ENCODE data around the gene BMP8B. TPM values are rescaled to one million over a fixed set of nuclear protein-coding genes. Genes with fewer than 3 reads are reported as not detected.

Gene BMP8B
- total RNA-seq, 1 donor from 2014 or later: 1.4 TPM

DNA sequence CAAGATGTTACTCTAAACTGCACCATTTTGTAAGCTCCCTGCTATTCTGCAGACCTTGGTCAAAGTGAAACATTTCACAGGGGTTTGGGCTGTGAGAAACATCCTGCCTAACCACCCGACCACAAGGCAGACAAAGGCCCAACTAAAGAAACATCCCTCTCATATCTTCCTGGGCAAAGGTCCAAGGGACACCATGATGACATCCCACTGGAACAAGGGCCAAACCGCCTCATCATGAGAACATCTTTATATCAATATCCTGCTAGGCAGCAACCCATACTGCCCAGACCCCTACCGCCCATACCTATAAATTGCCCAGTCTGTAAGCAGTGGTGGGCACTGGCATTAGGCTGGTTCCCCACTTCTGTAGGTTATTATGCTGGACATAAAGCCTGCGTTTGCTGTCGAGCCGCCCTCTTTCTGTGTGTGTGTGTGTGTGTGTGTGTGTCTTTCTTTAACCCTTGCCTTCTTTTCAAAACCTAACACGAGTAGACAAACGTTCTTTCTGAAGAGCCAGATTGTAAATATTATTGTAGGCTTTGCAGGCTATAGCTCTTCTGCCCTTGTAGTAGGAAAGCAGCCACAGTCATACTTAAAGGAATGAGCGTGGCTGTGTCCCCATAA lies 51.0 kb downstream of the BMP8B start:
- peaks cover 3% of the 10 kb centered on the region for H3K9me3 Mint-ChIP-seq
- CTCF ChIA-PET: interaction anchor here (0.6 kb wide), 1 partner anchor 794 kb away, joined by 3 read pairs; no protein-coding TSS in a partner anchor

GRCh38 chr1:39735731-39736130 lies 52.9 kb downstream of the BMP8B start:
- DNase-seq (no peak), ATAC-seq (ENCODE audit: low read depth) (no peak)
- Mint-ChIP-seq H3K27me3 (peaks cover 28% of the 10 kb centered on the region), H3K4me1 (peaks cover 23% of the 10 kb centered on the region), H3K36me3 (ENCODE audit: low read depth) (peaks cover 18% of the 10 kb centered on the region), H3K9me3 (peaks cover 3% of the 10 kb centered on the region), H3K27ac (no peak overlapping the region), H3K4me3 (no peak overlapping the region)
- ChIA-PET POLR2A (interaction anchor here (0.6 kb wide), 1 partner anchor 160 kb away, joined by 4 read pairs; no protein-coding TSS in a partner anchor), CTCF (no interaction called here)
- TF ChIP-seq, protein P1, sequence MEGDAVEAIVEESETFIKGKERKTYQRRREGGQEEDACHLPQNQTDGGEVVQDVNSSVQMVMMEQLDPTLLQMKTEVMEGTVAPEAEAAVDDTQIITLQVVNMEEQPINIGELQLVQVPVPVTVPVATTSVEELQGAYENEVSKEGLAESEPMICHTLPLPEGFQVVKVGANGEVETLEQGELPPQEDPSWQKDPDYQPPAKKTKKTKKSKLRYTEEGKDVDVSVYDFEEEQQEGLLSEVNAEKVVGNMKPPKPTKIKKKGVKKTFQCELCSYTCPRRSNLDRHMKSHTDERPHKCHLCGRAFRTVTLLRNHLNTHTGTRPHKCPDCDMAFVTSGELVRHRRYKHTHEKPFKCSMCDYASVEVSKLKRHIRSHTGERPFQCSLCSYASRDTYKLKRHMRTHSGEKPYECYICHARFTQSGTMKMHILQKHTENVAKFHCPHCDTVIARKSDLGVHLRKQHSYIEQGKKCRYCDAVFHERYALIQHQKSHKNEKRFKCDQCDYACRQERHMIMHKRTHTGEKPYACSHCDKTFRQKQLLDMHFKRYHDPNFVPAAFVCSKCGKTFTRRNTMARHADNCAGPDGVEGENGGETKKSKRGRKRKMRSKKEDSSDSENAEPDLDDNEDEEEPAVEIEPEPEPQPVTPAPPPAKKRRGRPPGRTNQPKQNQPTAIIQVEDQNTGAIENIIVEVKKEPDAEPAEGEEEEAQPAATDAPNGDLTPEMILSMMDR (IDR thresholded peaks at IDR 0.05): no peak
- intact Hi-C loops (cut with micrococcal nuclease): no loop called here

More for the DNA sequence above, 51.0 kb downstream of the BMP8B start:
- Mint-ChIP-seq H3K4me3 (no peak overlapping the region), H3K27ac (no peak overlapping the region), H3K27me3 (peaks cover 24% of the 10 kb centered on the region), H3K36me3 (ENCODE audit: low read depth) (peaks cover 34% of the 10 kb centered on the region), H3K4me1 (peaks cover 23% of the 10 kb centered on the region)
- DNase-seq (no peak), ATAC-seq (ENCODE audit: low read depth) (no peak)
- POLR2A ChIA-PET: interaction anchor here (1.2 to 2.0 kb wide), 5 partner anchors 10 to 162 kb away, joined by 3 to 12 read pairs (median 5); partner anchors contain the start of genes HPCAL4 and PABPC4
- TF ChIP-seq, protein P1 (IDR thresholded peaks at IDR 0.05): no peak
- intact Hi-C loops (cut with micrococcal nuclease): loop anchor here (1.0 kb wide), 1 partner anchor 62 kb away; no protein-coding TSS in a partner anchor

DNA sequence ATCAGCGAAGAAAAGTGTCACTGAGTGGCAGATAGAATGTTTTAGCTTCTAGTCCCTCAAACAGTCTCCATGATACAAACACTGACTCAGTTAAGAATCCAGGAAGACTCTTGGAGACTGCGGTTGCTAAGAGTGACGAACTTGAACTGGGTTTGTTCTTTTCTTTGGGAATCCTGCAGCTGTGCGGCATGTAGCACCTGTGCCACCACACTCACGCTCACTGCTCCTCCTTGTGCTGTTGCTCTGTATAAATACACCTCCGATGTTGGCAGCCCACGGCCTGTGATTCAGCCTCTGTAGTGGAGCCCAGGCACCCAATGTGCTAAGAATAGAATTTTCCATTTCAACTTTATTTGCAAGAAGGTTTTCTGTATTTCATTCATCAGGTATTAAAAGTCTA lies 55.5 kb downstream of the BMP8B start:
- no peaks in the 10 kb centered on the region for H3K9me3 Mint-ChIP-seq
- TF ChIP-seq, protein P1 (IDR thresholded peaks at IDR 0.05): no peak
- CTCF ChIA-PET: no interaction called here
- POLR2A ChIA-PET: no interaction called here
- H3K27ac Mint-ChIP-seq: no peak overlapping the region
- DNase-seq: no peak
- intact Hi-C loops (cut with micrococcal nuclease): no loop called here
- H3K4me3 Mint-ChIP-seq: no peak overlapping the region
- no peaks in the 10 kb centered on the region for H3K36me3 Mint-ChIP-seq (ENCODE audit: low read depth)
- peaks cover 48% of the 10 kb centered on the region for H3K27me3 Mint-ChIP-seq
- peaks cover 1% of the 10 kb centered on the region for H3K4me1 Mint-ChIP-seq
- ATAC-seq (ENCODE audit: low read depth): no peak

- intact Hi-C loops (cut with micrococcal nuclease): no loop called here
Observed at GRCh38 chr1:39732730-39733129, 55.9 kb downstream of the BMP8B start.

DNA sequence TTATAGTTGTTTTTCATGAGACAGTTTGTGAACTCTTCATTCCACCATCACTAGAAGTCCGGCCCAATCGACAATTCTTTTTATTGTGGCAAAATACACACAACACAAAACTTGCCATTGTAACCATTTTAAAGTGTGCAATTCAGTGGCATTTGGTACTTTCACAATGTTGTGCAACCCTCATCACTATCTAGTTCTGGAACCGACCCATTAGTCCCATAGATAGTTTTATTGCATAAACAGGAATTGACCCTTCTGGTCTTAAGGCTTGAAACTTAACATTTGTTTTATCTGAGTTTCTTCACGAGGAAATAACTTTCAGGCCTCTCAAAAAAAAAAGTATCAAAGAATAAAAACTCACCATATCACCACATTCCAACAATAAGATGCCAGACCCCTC lies 58.8 kb downstream of the BMP8B start:
- ChIA-PET CTCF (no interaction called here), POLR2A (interaction anchor here (1.4 kb wide), 1 partner anchor 9 kb away, joined by 6 read pairs; the partner anchor contains the start of gene PPIE)
- DNase-seq (no peak), ATAC-seq (ENCODE audit: low read depth) (no peak)
- TF ChIP-seq, protein P1 (IDR thresholded peaks at IDR 0.05): no peak
- H3K36me3 Mint-ChIP-seq (ENCODE audit: low read depth): no peaks in the 10 kb centered on the region
- H3K9me3 Mint-ChIP-seq: no peaks in the 10 kb centered on the region
- peaks cover 53% of the 10 kb centered on the region for H3K27me3 Mint-ChIP-seq
- intact Hi-C loops (cut with micrococcal nuclease): no loop called here
- H3K27ac Mint-ChIP-seq: no peak overlapping the region
- H3K4me3 Mint-ChIP-seq: no peak overlapping the region
- peaks cover 8% of the 10 kb centered on the region for H3K4me1 Mint-ChIP-seq

More at GRCh38 chr1:39732730-39733129, 55.9 kb downstream of the BMP8B start:
- H3K4me3 Mint-ChIP-seq: no peak overlapping the region
- no peaks in the 10 kb centered on the region for H3K36me3 Mint-ChIP-seq (ENCODE audit: low read depth)
- peaks cover 4% of the 10 kb centered on the region for H3K4me1 Mint-ChIP-seq
- ChIA-PET POLR2A (no interaction called here), CTCF (no interaction called here)
- no peak overlapping the region for H3K27ac Mint-ChIP-seq
- H3K27me3 Mint-ChIP-seq: peaks cover 53% of the 10 kb centered on the region
- TF ChIP-seq, protein P1 (IDR thresholded peaks at IDR 0.05): no peak
- DNase-seq (no peak), ATAC-seq (ENCODE audit: low read depth) (no peak)
- H3K9me3 Mint-ChIP-seq: no peaks in the 10 kb centered on the region
